ENCODE data around the gene ELP4.
"Not testable (repeated sequence)": the region's sequence is repeated elsewhere in the genome, so short reads cannot be mapped to it uniquely, and the experiment has no call there.

ELP4 gene

GRCh38 chr11:31509429-31510345 lies at the start of gene ELP4, which contains the start of gene IMMP1L:
TSS of gene ELP4 (plus strand) at chr11:31509767. CDS start at chr11:31509785, 18 bp downstream.
TSS of gene IMMP1L (minus strand) at chr11:31509622. CDS start at chr11:31463276, 46,346 bp downstream.
- DNase-seq = peak; percentile 95

DNA sequence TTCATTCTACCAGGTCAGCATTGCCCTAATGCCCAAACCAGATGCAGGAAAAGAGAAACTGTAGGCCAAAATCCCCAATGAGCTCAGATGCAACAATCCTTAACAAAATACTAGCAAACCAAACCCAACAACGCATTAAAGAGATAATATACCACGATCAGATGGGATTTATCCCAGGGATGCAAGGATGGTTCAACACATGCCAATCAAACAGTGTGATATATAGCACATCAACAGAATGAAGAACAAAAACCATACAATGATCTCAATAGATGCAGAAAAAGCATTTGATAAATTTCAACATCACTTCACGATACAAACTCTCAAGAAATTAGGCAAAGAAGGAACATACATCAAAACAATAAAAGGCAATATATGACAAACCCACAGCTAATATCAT lies 45.1 kb upstream of the ELP4 start:
- DNase-seq = no peak

DNA sequence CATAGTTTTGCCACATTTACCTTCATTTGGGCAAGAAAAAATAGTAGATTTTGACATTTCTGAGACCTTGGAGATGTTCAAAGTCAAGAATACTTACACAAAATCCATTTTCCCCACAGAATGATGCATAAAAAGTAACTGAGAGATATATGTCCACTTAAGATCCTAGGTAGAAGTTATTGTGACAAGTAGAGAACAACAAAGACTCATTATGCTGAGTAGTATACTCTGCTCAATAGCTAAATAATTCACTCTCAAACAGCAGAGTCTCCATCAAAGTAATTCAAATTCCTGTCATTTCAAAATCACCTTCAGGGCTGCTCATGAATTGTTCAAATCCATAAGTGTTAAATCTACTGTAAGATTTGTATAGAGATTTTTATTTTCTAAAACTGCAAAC lies 35.5 kb upstream of the ELP4 start:
- DNase-seq = no peak

- DNase-seq = no peak
Observed at GRCh38 chr11:31477528-31478222, 31.9 kb upstream of the ELP4 start.

GRCh38 chr11:31478223-31478590 lies 31.4 kb upstream of the ELP4 start:
- DNase-seq = no peak

DNA sequence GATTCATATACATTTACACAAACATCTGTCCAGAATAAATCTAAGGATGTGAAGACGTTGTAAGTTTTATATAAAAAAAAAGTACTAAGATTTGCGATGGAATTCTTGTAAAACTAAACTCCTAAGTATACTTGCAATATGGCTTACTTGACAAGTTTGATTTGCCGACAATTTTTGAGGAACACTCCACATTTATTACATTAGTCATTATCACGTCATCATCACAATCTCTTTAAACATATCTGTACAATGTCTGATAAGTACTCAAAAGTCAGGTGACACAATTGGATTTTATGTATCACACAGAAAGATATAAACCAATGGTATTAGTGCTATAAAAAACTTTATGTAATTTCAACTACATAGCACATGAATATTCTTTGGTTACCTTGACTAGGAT lies 30.5 kb upstream of the ELP4 start:
- DNase-seq = no peak

- DNase-seq = no peak
Observed at GRCh38 chr11:31480930-31481329, 28.6 kb upstream of the ELP4 start.

- DNase-seq = no peak
Observed at GRCh38 chr11:31484497-31484896, 25.1 kb upstream of the ELP4 start.

DNA sequence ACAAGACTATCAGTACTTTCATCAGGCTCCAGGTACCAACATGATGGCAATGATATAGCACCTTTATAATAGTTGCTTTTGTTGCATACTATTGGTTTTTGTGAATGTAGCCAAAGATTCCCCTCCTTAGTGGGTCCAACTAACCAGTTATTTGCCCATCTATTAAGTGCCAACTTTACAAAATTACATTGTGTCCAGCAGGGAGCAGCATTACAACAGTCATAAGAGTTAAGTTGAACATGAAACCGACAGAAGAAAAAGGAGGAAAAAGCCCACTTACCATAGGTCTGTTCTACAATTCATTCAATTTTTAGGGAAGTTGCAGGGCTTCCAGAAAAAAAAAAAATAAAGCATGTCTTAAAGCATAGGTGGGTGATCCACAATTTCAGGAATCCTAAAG lies 21.7 kb upstream of the ELP4 start:
- DNase-seq = no peak

- no peak for DNase-seq
Observed at GRCh38 chr11:31492320-31492913, 17.1 kb upstream of the ELP4 start.

GRCh38 chr11:31493235-31493634 lies 16.3 kb upstream of the ELP4 start:
- no peak for DNase-seq

DNA sequence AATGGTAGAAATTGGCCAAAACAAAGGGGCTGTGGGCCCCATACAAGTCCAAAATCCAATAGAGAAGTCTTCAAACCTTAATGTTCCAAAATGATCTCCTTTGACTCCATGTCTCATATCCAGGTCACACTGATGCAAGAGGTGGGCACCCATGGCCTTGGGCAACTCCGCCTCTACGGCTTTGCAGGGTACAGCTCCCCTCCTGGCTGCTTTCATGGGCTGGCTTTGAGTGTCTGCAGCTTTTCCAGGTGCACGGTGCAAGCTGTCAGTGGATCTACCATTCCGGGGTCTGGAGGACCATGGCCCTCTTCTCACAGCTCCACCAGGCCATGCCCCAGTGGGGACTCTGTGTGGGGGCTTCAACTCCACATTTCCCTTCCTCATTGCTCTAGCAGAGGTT lies 15.8 kb upstream of the ELP4 start:
- not testable (repeated sequence) for DNase-seq

GRCh38 chr11:31499576-31500178 lies 9.9 kb upstream of the ELP4 start:
- DNase-seq = no peak

- DNase-seq = no peak
Observed at GRCh38 chr11:31500560-31500959, 9.0 kb upstream of the ELP4 start.

DNA sequence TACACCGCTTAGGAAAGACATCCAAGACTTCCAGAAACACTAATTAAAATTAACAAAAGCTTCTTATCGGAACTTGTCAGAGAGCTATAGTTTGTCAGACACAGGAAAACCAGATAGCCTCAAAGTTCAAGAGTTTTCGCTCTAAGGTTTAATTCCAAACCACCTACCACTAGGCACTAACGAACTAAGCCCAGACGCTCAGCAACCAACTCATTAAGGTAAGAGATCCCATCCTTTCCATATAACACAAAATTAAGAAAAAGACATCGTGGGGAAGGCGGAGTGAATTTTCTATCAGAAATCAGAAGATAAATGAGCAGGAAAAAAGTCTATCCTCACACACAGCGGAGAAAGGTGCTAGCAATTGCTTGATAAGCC lies 527 bp upstream of the ELP4 start:
- no peak for DNase-seq

DNA sequence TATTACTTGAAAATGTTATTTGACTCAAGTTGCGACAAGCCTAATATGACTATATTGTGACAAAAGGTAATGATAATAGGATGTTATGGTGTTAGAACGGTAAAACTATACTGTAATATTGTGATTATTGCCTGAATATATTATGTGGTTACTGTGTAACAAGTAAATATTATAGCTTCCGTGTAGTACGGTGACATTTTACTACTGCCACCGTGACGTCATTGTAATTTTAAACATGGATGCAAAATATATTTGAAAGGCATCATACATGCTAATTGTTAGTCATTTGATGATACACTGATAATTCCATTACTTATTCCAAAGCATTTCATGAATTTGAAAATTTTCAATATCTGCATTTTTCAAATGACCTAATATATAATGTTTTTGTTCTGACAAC lies 2.5 kb downstream of the ELP4 start:
- DNase-seq = no peak

DNA sequence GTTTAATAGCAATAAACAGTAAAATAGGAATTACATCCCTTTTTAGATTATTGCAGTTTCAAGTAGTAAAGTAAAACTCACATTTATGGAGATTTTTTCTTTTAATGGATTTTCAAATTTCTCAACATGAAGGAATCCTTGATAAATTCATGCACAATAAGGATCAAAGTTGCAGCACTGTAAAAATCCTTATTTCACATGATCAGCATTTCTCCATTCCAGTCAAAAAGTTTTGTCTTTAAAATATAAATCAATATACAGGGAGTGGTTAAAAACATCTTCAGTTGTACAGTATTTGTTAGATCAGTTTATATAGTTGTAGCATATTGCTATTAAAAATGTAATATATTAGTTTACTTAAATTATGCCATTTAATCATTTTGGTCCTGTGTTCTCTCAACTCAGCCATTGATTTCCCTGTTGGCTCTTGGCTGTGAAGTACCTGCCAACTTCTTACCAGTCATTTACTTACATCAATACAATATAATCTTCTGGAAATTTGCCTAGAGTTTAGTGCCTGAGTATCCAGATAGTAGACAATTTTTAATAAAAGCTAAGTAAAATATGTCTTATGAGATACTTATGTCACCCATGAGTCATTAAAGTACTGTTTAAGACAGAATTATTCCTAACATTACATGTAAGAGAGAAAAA lies 12.1 kb downstream of the ELP4 start:
- DNase-seq = no peak

GRCh38 chr11:31529189-31529588 lies 19.6 kb downstream of the ELP4 start:
- no peak for DNase-seq

DNA sequence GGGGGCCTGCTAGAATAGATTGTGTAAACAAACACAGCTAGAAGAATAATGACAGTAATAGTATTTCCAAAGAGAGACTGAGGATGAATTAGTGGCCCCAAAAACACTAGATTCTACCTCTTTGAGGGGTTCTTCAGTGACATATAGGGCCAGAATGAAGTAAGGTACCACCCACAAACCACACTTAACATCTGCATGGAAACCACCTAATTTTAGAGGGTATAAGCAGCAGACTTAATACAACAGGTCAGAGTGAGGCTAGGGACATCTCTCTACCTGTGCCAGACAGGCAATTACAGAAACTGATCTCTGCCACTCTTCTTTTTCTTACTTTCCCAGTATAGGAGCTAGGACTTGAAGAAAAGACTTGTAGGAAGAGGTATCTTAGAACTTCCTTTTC lies 20.1 kb downstream of the ELP4 start:
- no peak for DNase-seq

DNA sequence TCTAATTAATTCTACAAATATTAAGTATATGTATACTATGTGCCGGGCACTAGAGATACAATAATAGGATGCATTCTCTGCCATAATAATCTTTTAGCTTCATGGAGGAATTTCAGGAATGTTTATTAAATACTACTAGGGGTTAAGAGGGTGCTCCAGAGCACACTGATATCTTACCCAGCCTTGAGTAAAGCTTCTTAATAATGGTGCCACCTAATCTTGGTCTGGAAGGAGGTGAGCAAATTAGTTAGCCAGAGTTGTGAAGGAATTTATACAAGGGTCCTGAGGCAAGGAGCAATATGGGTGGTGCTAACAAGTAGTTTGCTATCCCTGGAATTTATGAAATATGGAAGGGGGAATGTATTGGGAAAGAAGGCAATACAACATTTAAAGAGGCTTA lies 21.7 kb downstream of the ELP4 start:
- no peak for DNase-seq

GRCh38 chr11:31535479-31535878 lies 25.9 kb downstream of the ELP4 start:
- no peak for DNase-seq

- no peak for DNase-seq
Observed at GRCh38 chr11:31542862-31543261, 33.3 kb downstream of the ELP4 start.

DNA sequence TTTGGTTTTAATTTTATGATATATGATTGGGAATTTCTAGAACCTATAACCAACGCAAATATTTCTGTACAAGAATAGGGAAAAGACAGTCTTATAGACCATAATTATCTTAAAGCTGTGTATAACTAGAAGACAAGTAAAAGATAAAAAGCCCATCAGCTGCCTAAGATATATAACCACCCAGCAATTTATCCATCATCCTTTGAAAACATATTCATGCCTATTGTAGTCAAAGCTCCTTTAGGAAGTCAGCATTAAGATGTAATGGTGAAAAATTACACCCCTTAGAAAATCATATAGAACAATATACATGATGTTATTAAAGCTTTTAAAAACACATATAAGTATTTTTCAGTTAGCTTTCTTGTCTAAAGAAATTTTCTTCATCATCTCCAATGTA lies 46.4 kb downstream of the ELP4 start:
- DNase-seq = no peak

Measured in DMS153 (cell line).